ENCODE results near the gene GPR183. TPM values are rescaled to one million over a fixed set of nuclear protein-coding genes. Genes with fewer than 3 reads are reported as not detected.

Gene GPR183
- total RNA-seq, 1 donor from 2014 or later: 4.9 TPM

DNA sequence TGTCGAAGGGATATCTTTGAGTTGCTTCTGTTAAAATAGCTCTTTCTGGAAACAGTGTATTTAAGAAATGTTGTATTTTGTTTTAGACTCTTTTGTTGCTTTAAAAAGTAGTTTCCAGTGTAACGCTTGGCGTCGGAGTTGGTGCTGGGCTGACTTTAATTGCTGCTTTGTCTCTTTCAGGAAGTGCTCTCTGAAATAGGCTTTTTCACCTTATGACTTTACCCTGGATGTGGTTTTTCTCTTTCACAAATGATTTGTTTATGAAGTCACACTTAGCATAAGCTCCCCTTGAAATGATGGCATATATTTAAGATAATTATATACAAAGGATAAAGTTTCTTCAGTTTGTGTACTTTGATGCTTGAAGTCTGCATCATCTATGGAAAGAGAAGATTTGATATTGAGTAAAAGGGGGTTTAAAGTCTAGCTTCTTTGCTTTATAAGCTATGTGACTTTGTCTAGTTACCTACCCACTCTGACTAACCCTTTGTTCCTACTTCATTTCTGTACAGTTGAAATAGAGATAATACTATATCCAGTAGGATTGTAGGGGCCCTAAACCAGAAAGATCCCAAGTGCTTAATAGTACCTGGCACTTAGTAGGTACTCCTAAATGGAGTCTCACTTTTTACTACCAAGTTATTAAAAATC lies 48.9 kb downstream of the GPR183 start, which contains the start of gene GPR18:
GPR18 (minus strand) TSS at position 170 of the 651 bp plus-strand sequence. CDS start 2,507 bp downstream, outside the sequence.
- no peaks in the 10 kb centered on the region for H3K27me3 Mint-ChIP-seq (ENCODE audit: low read depth, unreplicated experiment)
- Histone ChIP-seq H3K9ac (ENCODE audit: low read length) (no peak within 1 kb of the TSS), H3K4me1 (ENCODE audit: insufficient read depth, low read length) (no peaks in the 10 kb centered on the region), H3K79me2 (ENCODE audit: insufficient read depth, low read length) (no peaks in the 10 kb centered on the region), H3K4me3 (ENCODE audit: insufficient read depth, low read depth, low read length) (no peak within 1 kb of the TSS), H3K27me3 (ENCODE audit: insufficient read depth, low read length) (no peaks in the 10 kb centered on the region), H3K9me3 (ENCODE audit: insufficient read depth, low read depth, low read length) (no peaks in the 10 kb centered on the region), H2AFZ (ENCODE audit: low read depth, low read length) (no peak within 1 kb of the TSS), H3K36me3 (ENCODE audit: insufficient read depth, low read length) (no peaks in the 10 kb centered on the region), H4K20me1 (ENCODE audit: insufficient read depth, low read length) (no peaks in the 10 kb centered on the region), H3K4me2 (ENCODE audit: low read length) (no peak within 1 kb of the TSS), H3K27ac (ENCODE audit: low read depth, low read length) (no peak within 1 kb of the TSS)
- peaks cover 28% of the 10 kb centered on the region for H3K4me1 Mint-ChIP-seq (ENCODE audit: low read depth, unreplicated experiment)
- no peak for TF ChIP-seq EZH2 (IDR thresholded peaks at IDR 0.05; ENCODE audit: insufficient read depth, low read length)
- no peak for TF ChIP-seq CTCF (IDR thresholded peaks at IDR 0.05; ENCODE audit: insufficient read depth, low read depth, low read length)
- FAIRE-seq: no peak
- H3K36me3 Mint-ChIP-seq (ENCODE audit: low read depth, unreplicated experiment): peaks cover 15% of the 10 kb centered on the region
- peak within 1 kb of the TSS; percentile 55 for H3K4me3 Mint-ChIP-seq (ENCODE audit: unreplicated experiment)
- no peak for DNase-seq (ENCODE audit: low read depth)
- peak within 1 kb of the TSS; percentile 69 for H3K27ac Mint-ChIP-seq (ENCODE audit: unreplicated experiment)
- no peaks in the 10 kb centered on the region for H3K9me3 Mint-ChIP-seq (ENCODE audit: unreplicated experiment)

DNA sequence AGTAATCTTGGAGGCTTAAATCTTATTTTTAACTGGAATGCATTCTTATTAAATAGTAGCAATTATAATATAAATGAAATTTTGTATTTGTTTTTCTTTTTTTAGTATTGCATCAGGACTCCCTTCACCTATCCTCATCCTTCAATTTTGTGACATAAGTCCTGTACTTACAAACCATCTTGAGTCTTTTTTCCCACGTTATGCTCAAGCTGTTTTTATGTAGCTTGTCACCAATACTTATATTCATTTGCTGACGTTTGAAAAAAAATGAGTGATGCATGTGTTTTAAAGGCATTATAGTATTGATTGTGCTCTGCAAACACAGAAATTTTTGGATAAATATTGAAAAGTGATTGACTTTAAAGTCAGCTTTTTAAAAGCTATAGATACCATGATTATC lies 49.9 kb downstream of the GPR183 start:
- no peak for DNase-seq (ENCODE audit: low read depth)
- Mint-ChIP-seq H3K9me3 (ENCODE audit: unreplicated experiment) (no peaks in the 10 kb centered on the region), H3K4me1 (ENCODE audit: low read depth, unreplicated experiment) (peaks cover 28% of the 10 kb centered on the region), H3K27ac (ENCODE audit: unreplicated experiment) (no peak overlapping the region), H3K36me3 (ENCODE audit: low read depth, unreplicated experiment) (peaks cover 14% of the 10 kb centered on the region), H3K4me3 (ENCODE audit: unreplicated experiment) (no peak overlapping the region), H3K27me3 (ENCODE audit: low read depth, unreplicated experiment) (no peaks in the 10 kb centered on the region)
- TF ChIP-seq CTCF (IDR thresholded peaks at IDR 0.05; ENCODE audit: insufficient read depth, low read depth, low read length) (no peak), EZH2 (IDR thresholded peaks at IDR 0.05; ENCODE audit: insufficient read depth, low read length) (no peak)
- Histone ChIP-seq H3K9me3 (ENCODE audit: insufficient read depth, low read depth, low read length) (no peaks in the 10 kb centered on the region), H2AFZ (ENCODE audit: low read depth, low read length) (no peak overlapping the region), H4K20me1 (ENCODE audit: insufficient read depth, low read length) (no peaks in the 10 kb centered on the region), H3K27ac (ENCODE audit: low read depth, low read length) (no peak overlapping the region), H3K79me2 (ENCODE audit: insufficient read depth, low read length) (no peaks in the 10 kb centered on the region), H3K4me1 (ENCODE audit: insufficient read depth, low read length) (no peaks in the 10 kb centered on the region), H3K36me3 (ENCODE audit: insufficient read depth, low read length) (no peaks in the 10 kb centered on the region), H3K9ac (ENCODE audit: low read length) (no peak overlapping the region), H3K27me3 (ENCODE audit: insufficient read depth, low read length) (no peaks in the 10 kb centered on the region), H3K4me3 (ENCODE audit: insufficient read depth, low read depth, low read length) (no peak overlapping the region), H3K4me2 (ENCODE audit: low read length) (no peak overlapping the region)
- FAIRE-seq: no peak

GRCh38 chr13:99256709-99257108 lies 50.5 kb downstream of the GPR183 start:
- Histone ChIP-seq H3K4me1 (ENCODE audit: insufficient read depth, low read length) (no peaks in the 10 kb centered on the region), H3K27ac (ENCODE audit: low read depth, low read length) (no peak overlapping the region), H3K9me3 (ENCODE audit: insufficient read depth, low read depth, low read length) (no peaks in the 10 kb centered on the region), H2AFZ (ENCODE audit: low read depth, low read length) (no peak overlapping the region), H3K79me2 (ENCODE audit: insufficient read depth, low read length) (no peaks in the 10 kb centered on the region), H3K9ac (ENCODE audit: low read length) (no peak overlapping the region), H3K27me3 (ENCODE audit: insufficient read depth, low read length) (no peaks in the 10 kb centered on the region), H3K4me2 (ENCODE audit: low read length) (no peak overlapping the region), H3K4me3 (ENCODE audit: insufficient read depth, low read depth, low read length) (no peak overlapping the region), H4K20me1 (ENCODE audit: insufficient read depth, low read length) (no peaks in the 10 kb centered on the region), H3K36me3 (ENCODE audit: insufficient read depth, low read length) (no peaks in the 10 kb centered on the region)
- Mint-ChIP-seq H3K4me3 (ENCODE audit: unreplicated experiment) (peak overlapping the region; percentile 42), H3K4me1 (ENCODE audit: low read depth, unreplicated experiment) (peaks cover 32% of the 10 kb centered on the region), H3K36me3 (ENCODE audit: low read depth, unreplicated experiment) (peaks cover 14% of the 10 kb centered on the region), H3K27me3 (ENCODE audit: low read depth, unreplicated experiment) (no peaks in the 10 kb centered on the region), H3K9me3 (ENCODE audit: unreplicated experiment) (no peaks in the 10 kb centered on the region), H3K27ac (ENCODE audit: unreplicated experiment) (peak overlapping the region; percentile 90)
- peak; percentile 65 for FAIRE-seq
- TF ChIP-seq CTCF (IDR thresholded peaks at IDR 0.05; ENCODE audit: insufficient read depth, low read depth, low read length) (no peak), EZH2 (IDR thresholded peaks at IDR 0.05; ENCODE audit: insufficient read depth, low read length) (no peak)
- peak; percentile 79 for DNase-seq (ENCODE audit: low read depth)
